Measurements from ENCODE around the gene GRAP2. TPM values are rescaled to one million over a fixed set of nuclear protein-coding genes. Genes with fewer than 3 reads are reported as not detected.

The GRAP2 gene
- total and polyA plus RNA-seq, 4 donors = 0.05 to 3.6 (median 2.0) TPM; not detected in 1

DNA sequence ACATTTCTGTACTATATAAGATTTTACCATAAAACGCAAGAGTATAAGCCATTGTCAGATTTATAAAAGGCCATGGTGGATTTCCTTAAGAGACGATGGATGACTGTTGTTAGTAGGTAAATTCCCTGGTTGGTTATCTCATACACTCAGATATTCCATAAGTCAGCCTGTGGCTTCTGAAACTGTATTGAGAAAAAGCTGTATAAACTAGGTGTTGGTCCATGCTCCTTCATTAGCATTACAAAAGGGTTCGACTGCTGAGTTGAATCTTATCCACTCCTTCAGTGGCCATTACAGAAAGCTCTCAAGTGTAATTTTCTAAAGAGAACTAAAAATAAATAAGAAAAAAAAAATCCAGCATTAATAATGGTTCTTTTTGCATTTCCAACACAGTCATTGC lies 5.3 kb downstream of the GRAP2 start:
- H3K4me3 ChIP-seq (ENCODE audit: low read length in 2 of 2) = no peak overlapping the region
- intact Hi-C loops (cut with DNase I) = no loop called here
- no peaks in the 10 kb centered on the region for H3K4me1 ChIP-seq (ENCODE audit: control insufficient read depth in 1 of 2, insufficient read depth in 2 of 2, low read length in 2 of 2)
- DNase-seq (no peak), ATAC-seq (ENCODE audit: low FRiP score) (no peak)
- 59 to 64% methylated on average over 3 of the region's 3 CpGs for WGBS, 2 donors
- peaks cover 1% of the 10 kb centered on the region for H3K9me3 ChIP-seq (ENCODE audit: control insufficient read depth, low read length)
- H3K36me3 ChIP-seq (ENCODE audit: control insufficient read depth in 1 of 2, insufficient read depth in 2 of 2, low read length in 1 of 2) = no peaks in the 10 kb centered on the region
- no peak overlapping the region for H3K27ac ChIP-seq (ENCODE audit: low read depth in 1 of 2, low read length in 2 of 2)
- peaks cover 0 to 1% of the 10 kb centered on the region in 2 donors for H3K27me3 ChIP-seq (ENCODE audit: control insufficient read depth in 1 of 2, insufficient read depth in 2 of 2, low read length in 1 of 2)

DNA sequence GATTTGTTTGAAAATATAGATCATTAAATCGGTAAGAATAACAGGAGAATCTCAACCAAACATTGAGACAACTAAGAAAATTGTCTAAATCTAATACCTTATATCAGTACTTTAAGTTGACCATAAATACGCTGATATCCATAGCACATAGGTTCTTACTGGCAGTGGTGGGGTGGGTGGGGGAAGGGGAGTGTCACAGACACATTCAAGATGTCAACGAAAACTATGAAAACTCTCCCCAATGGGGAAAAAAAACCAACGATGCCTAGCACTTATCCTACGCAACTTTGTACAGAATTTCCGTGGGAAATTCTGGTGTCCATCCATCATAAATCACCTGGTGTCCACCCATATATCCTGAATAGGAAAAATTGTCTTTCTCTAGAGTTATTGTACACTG lies 6.2 kb downstream of the GRAP2 start:
- Histone ChIP-seq H3K27me3 (ENCODE audit: control insufficient read depth in 1 of 2, insufficient read depth in 2 of 2, low read length in 1 of 2) (peaks cover 0 to 1% of the 10 kb centered on the region in 2 donors), H3K4me3 (ENCODE audit: low read length in 2 of 2) (no peak overlapping the region), H3K27ac (ENCODE audit: low read depth in 1 of 2, low read length in 2 of 2) (no peak overlapping the region), H3K4me1 (ENCODE audit: control insufficient read depth in 1 of 2, insufficient read depth in 2 of 2, low read length in 2 of 2) (no peaks in the 10 kb centered on the region), H3K36me3 (ENCODE audit: control insufficient read depth in 1 of 2, insufficient read depth in 2 of 2, low read length in 1 of 2) (no peaks in the 10 kb centered on the region), H3K9me3 (ENCODE audit: control insufficient read depth, low read length) (peaks cover 1% of the 10 kb centered on the region)
- ATAC-seq (ENCODE audit: low FRiP score) = no peak
- no peak for DNase-seq
- WGBS, 2 donors = 79 to 80% methylated on average over 6 of the region's 6 CpGs
- intact Hi-C loops (cut with DNase I) = no loop called here

DNA sequence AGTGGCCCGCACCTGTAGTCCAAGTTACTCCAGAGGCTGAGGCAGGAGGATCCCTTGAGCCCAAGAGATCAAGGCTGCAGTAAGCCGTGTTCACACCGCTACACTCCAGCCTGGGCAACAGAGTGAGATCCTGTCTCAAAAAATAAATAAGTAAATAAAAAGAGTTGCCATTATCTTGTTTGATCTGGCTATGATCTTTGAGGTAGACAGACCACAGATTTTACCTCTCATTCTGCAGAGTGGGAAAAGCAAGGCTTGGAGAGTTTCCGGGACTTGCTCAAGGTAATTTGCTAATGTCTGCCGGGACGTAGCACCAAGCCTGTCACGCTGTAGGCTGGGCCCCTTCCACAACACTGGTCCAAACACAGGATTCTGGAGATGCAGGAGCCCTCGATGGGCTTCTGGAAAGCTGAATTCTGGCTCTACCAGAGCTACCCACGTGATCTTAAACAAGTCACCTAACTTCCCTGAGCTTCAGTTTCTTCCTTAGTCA lies 6.8 kb downstream of the GRAP2 start:
- 82 to 86% methylated on average over 9 of the region's 9 CpGs for WGBS, 2 donors
- intact Hi-C loops (cut with DNase I) = no loop called here
- Histone ChIP-seq H3K27me3 (ENCODE audit: control insufficient read depth in 1 of 2, insufficient read depth in 2 of 2, low read length in 1 of 2) (peaks cover 0 to 1% of the 10 kb centered on the region in 2 donors), H3K4me1 (ENCODE audit: control insufficient read depth in 1 of 2, insufficient read depth in 2 of 2, low read length in 2 of 2) (no peaks in the 10 kb centered on the region), H3K9me3 (ENCODE audit: control insufficient read depth, low read length) (peaks cover 1% of the 10 kb centered on the region), H3K36me3 (ENCODE audit: control insufficient read depth in 1 of 2, insufficient read depth in 2 of 2, low read length in 1 of 2) (no peaks in the 10 kb centered on the region), H3K4me3 (ENCODE audit: low read length in 2 of 2) (no peak overlapping the region), H3K27ac (ENCODE audit: low read depth in 1 of 2, low read length in 2 of 2) (no peak overlapping the region)
- ATAC-seq (ENCODE audit: low FRiP score) = no peak
- no peak for DNase-seq

DNA sequence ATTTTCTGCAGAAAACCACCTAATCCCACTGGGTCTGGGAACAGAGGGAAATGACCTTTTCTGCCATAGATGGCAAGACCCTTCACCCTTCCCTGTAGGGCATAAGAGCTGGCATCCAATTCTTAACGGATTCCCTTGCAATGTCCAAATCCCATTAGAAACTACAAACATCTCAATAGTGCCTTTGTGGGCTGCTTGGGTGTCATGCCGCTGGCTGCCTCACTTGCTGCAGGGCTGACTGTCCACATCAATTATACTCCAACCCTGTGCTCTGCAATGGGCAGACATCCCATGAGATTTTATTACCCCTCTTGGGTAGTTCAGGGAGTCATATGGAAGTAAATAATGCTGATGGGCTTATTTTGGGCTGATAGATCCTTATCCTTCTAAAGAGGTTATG lies 7.3 kb downstream of the GRAP2 start:
- WGBS, 2 donors = 57 to 73% methylated on average over 2 of the region's 2 CpGs
- H3K4me1 ChIP-seq (ENCODE audit: control insufficient read depth in 1 of 2, insufficient read depth in 2 of 2, low read length in 2 of 2) = no peaks in the 10 kb centered on the region
- ATAC-seq (ENCODE audit: low FRiP score) (no peak), DNase-seq (no peak)
- intact Hi-C loops (cut with DNase I) = no loop called here
- H3K36me3 ChIP-seq (ENCODE audit: control insufficient read depth in 1 of 2, insufficient read depth in 2 of 2, low read length in 1 of 2) = no peaks in the 10 kb centered on the region
- no peak overlapping the region for H3K27ac ChIP-seq (ENCODE audit: low read depth in 1 of 2, low read length in 2 of 2)
- H3K27me3 ChIP-seq (ENCODE audit: control insufficient read depth in 1 of 2, insufficient read depth in 2 of 2, low read length in 1 of 2) = peaks cover 0 to 1% of the 10 kb centered on the region in 2 donors
- no peak overlapping the region for H3K4me3 ChIP-seq (ENCODE audit: low read length in 2 of 2)
- peaks cover 1% of the 10 kb centered on the region for H3K9me3 ChIP-seq (ENCODE audit: control insufficient read depth, low read length)

DNA sequence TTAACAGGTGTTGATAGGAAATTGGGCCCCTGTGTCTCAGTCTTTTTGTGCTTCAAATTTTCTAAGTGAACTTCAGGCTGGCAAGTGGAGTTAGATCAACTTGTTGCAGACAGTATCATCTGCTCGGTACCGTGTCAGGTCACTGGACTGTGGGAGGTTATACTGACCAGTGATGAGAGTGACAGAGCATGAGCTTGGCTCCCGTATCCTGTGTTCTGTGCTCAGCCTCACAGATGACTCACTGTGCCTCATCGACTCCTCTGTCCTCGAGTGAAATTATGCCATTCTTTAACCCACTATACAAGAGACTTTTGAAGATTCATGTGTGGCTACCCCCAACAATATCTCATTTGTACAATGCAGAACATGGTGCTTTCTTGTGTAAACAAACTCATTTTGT lies 7.9 kb downstream of the GRAP2 start:
- ATAC-seq (ENCODE audit: low FRiP score) (no peak), DNase-seq (no peak)
- Histone ChIP-seq H3K36me3 (ENCODE audit: control insufficient read depth in 1 of 2, insufficient read depth in 2 of 2, low read length in 1 of 2) (no peaks in the 10 kb centered on the region), H3K4me1 (ENCODE audit: control insufficient read depth in 1 of 2, insufficient read depth in 2 of 2, low read length in 2 of 2) (no peaks in the 10 kb centered on the region), H3K4me3 (ENCODE audit: low read length in 2 of 2) (no peak overlapping the region), H3K27ac (ENCODE audit: low read depth in 1 of 2, low read length in 2 of 2) (no peak overlapping the region), H3K27me3 (ENCODE audit: control insufficient read depth in 1 of 2, insufficient read depth in 2 of 2, low read length in 1 of 2) (peaks cover 0 to 1% of the 10 kb centered on the region in 2 donors), H3K9me3 (ENCODE audit: control insufficient read depth, low read length) (peaks cover 1% of the 10 kb centered on the region)
- WGBS, 2 donors = 66 to 69% methylated on average over 5 of the region's 5 CpGs
- intact Hi-C loops (cut with DNase I) = no loop called here

DNA sequence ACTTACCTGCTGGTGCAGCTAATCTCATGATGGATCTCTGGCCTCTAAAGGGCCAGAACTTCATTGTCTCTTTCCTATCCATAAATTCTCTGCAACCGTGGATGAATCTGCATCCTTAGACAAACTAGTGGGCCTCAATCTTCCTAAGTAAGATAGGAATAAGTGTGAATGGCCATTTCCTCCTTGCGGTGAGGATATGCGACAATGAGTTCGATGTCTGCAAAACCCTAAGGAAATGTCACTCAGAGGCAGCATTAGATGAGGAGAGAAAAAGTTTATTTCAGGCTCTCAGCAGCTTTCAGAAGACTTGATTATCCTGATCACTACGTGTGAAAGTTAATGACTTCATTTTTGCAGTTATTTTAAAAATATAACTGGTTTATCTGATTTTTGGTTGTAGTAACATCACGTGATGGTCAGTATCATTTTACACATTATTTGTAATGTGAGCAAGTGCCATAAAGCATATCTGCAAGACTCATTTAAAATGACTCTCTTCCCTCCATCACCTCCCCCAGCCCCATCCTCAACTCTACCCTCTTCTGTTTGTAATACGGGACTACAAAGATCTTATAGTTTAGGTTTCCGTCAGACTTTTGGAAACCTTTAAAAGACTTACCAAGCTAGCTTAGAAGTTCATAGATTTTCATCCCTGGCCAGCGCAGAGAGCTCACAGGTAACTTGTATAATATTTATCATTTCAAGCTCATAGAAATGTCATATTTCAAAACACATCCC lies 10.2 kb downstream of the GRAP2 start:
- Histone ChIP-seq H3K4me3 (ENCODE audit: low read length in 2 of 2) (no peak overlapping the region), H3K4me1 (ENCODE audit: control insufficient read depth in 1 of 2, insufficient read depth in 2 of 2, low read length in 2 of 2) (no peaks in the 10 kb centered on the region), H3K27me3 (ENCODE audit: control insufficient read depth in 1 of 2, insufficient read depth in 2 of 2, low read length in 1 of 2) (peaks cover 0 to 1% of the 10 kb centered on the region in 2 donors), H3K9me3 (ENCODE audit: control insufficient read depth, low read length) (peaks cover 1% of the 10 kb centered on the region), H3K36me3 (ENCODE audit: control insufficient read depth in 1 of 2, insufficient read depth in 2 of 2, low read length in 1 of 2) (no peaks in the 10 kb centered on the region), H3K27ac (ENCODE audit: low read depth in 1 of 2, low read length in 2 of 2) (no peak overlapping the region)
- DNase-seq (no peak), ATAC-seq (ENCODE audit: low FRiP score) (no peak)
- WGBS, 2 donors = 72 to 73% methylated on average over 9 of the region's 9 CpGs
- intact Hi-C loops (cut with DNase I) = no loop called here

DNA sequence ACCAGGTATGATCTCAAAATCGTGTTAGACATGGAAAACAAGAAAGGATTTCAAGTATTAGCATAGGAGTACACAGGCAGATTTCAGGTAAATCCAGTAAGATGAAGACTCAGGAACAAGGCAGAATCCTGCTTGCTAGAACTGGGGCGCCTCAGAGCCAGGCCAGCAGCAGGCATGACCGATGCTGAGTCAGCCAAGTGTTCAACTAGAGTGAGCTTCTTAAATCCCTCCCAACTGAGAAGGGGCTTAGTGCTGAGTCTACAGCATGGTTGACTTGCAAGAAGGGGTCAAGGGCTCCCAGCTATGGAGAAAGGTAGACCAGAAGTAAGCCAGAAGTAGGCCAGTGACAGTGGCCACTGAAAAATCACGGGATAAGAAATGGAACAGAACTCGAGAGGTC lies 12.4 kb downstream of the GRAP2 start:
- Histone ChIP-seq H3K36me3 (ENCODE audit: control insufficient read depth in 1 of 2, insufficient read depth in 2 of 2, low read length in 1 of 2) (no peaks in the 10 kb centered on the region), H3K4me3 (ENCODE audit: low read length in 2 of 2) (no peak overlapping the region), H3K27ac (ENCODE audit: low read depth in 1 of 2, low read length in 2 of 2) (no peak overlapping the region), H3K9me3 (ENCODE audit: control insufficient read depth, low read length) (peaks cover 1% of the 10 kb centered on the region), H3K4me1 (ENCODE audit: control insufficient read depth in 1 of 2, insufficient read depth in 2 of 2, low read length in 2 of 2) (no peaks in the 10 kb centered on the region), H3K27me3 (ENCODE audit: control insufficient read depth in 1 of 2, insufficient read depth in 2 of 2, low read length in 1 of 2) (peaks cover 0 to 1% of the 10 kb centered on the region in 2 donors)
- intact Hi-C loops (cut with DNase I) = no loop called here
- ATAC-seq (ENCODE audit: low FRiP score) = no peak
- DNase-seq = no peak
- WGBS, 2 donors = 81 to 82% methylated on average over 5 of the region's 5 CpGs

DNA sequence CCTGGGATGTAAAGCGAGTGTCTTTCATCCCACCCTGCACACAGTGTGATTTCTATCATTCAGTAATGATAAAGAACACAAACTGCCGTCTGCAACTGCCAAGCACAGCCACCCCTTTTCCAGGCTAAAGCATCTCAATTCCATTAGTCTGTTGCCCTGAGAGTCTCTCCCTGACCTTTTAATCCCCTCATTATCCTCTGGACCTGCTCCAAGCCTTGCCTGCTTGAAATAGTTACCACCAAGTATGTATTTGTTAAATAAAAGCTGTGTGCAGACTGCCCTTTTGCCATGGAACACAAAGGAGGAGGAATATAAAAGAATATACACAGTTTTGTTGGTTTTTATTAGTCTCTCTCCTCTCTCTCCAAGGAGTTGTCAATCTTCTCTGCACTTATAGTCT lies 13.0 kb downstream of the GRAP2 start:
- WGBS, 2 donors = 41 to 44% methylated on average over 2 of the region's 2 CpGs
- no peak overlapping the region for H3K4me3 ChIP-seq (ENCODE audit: low read length in 2 of 2)
- ATAC-seq (ENCODE audit: low FRiP score) = no peak
- no peaks in the 10 kb centered on the region for H3K36me3 ChIP-seq (ENCODE audit: control insufficient read depth in 1 of 2, insufficient read depth in 2 of 2, low read length in 1 of 2)
- peaks cover 1% of the 10 kb centered on the region for H3K9me3 ChIP-seq (ENCODE audit: control insufficient read depth, low read length)
- intact Hi-C loops (cut with DNase I) = no loop called here
- no peak for DNase-seq
- H3K27ac ChIP-seq (ENCODE audit: low read depth in 1 of 2, low read length in 2 of 2) = no peak overlapping the region
- peaks cover 0 to 1% of the 10 kb centered on the region in 2 donors for H3K27me3 ChIP-seq (ENCODE audit: control insufficient read depth in 1 of 2, insufficient read depth in 2 of 2, low read length in 1 of 2)
- H3K4me1 ChIP-seq (ENCODE audit: control insufficient read depth in 1 of 2, insufficient read depth in 2 of 2, low read length in 2 of 2) = no peaks in the 10 kb centered on the region

DNA sequence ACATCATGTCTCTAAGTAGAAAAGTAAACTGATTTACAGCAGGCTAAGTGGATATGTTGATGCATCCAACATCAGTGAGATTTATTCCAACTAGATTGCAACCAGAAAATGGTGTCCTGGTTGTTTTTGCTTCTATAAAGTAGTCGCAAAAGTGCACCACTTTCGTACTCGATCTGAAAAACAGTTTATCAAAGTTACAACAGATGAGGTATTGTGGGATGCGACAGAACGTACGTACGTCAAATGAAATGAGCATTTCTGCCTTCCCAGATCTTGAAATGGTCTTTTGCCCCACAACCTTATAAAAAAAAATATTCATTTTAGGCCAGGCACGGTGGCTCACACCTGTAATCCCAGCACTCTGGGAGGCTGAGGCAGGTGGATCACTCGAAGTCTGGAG lies 13.7 kb downstream of the GRAP2 start:
- intact Hi-C loops (cut with DNase I) = no loop called here
- no peak for ATAC-seq (ENCODE audit: low FRiP score)
- 87 to 91% methylated on average over 9 of the region's 9 CpGs for WGBS, 2 donors

More for the DNA sequence above, 13.7 kb downstream of the GRAP2 start:
- no peak overlapping the region for H3K27ac ChIP-seq (ENCODE audit: low read depth in 1 of 2, low read length in 2 of 2)
- H3K27me3 ChIP-seq (ENCODE audit: control insufficient read depth in 1 of 2, insufficient read depth in 2 of 2, low read length in 1 of 2) = peaks cover 0 to 1% of the 10 kb centered on the region in 2 donors
- DNase-seq = no peak
- H3K9me3 ChIP-seq (ENCODE audit: control insufficient read depth, low read length) = peaks cover 1% of the 10 kb centered on the region
- no peaks in the 10 kb centered on the region for H3K36me3 ChIP-seq (ENCODE audit: control insufficient read depth in 1 of 2, insufficient read depth in 2 of 2, low read length in 1 of 2)
- no peak overlapping the region for H3K4me3 ChIP-seq (ENCODE audit: low read length in 2 of 2)
- H3K4me1 ChIP-seq (ENCODE audit: control insufficient read depth in 1 of 2, insufficient read depth in 2 of 2, low read length in 2 of 2) = no peaks in the 10 kb centered on the region
